HT1080 (cell line): ENCODE data around the gene CTRB1. TPM values are rescaled to one million over a fixed set of nuclear protein-coding genes. Genes with fewer than 3 reads are reported as not detected.
A peak's percentile ranks its signal among the peaks of the same experiment; 100 is the strongest.
"Not testable (repeated sequence)": the region's sequence is repeated elsewhere in the genome, so short reads cannot be mapped to it uniquely, and the experiment has no call there.

Experiments used
- DNase-seq: peaks from one replicate; pipeline ENCODE4 v3.0.0-alpha.2; 2015; ENCODE audit warnings: low read depth
- total RNA-seq: library from RNA; depleted of rRNA; stranded (reverse); fragments of >200 nt; shearing (Covaris generic); gene quantifications from 2 replicates; pipeline ENCODE4 v1.2.3, GENCODE V29; 2014

Gene CTRB1
- total RNA-seq, 1 experiment from 2014 or later, result not detected

GRCh38 chr16:75239542-75240122, 20.8 kb downstream of the CTRB1 start:
- DNase-seq, result no peak

GRCh38 chr16:75240633-75241032, 21.8 kb downstream of the CTRB1 start:
- not testable (repeated sequence) for DNase-seq

GRCh38 chr16:75241412-75241811, 22.6 kb downstream of the CTRB1 start:
- DNase-seq, result no peak

GRCh38 chr16:75241955-75242354, 23.2 kb downstream of the CTRB1 start:
- DNase-seq, result no peak

GRCh38 chr16:75242436-75243078, 23.8 kb downstream of the CTRB1 start:
- not testable (repeated sequence) for DNase-seq

- DNase-seq, result no peak
Observed at GRCh38 chr16:75243667-75244224, 25.0 kb downstream of the CTRB1 start.

GRCh38 chr16:75244225-75244809, 25.5 kb downstream of the CTRB1 start:
- peak; percentile 57 for DNase-seq

- peak; percentile 99 for DNase-seq
Observed at GRCh38 chr16:75244844-75245758, 26.3 kb downstream of the CTRB1 start.

- no peak for DNase-seq
Observed at GRCh38 chr16:75246504-75247205, 27.9 kb downstream of the CTRB1 start.

- DNase-seq, result no peak
Observed at GRCh38 chr16:75247249-75247648, 28.5 kb downstream of the CTRB1 start.

GRCh38 chr16:75248142-75248535, 29.4 kb downstream of the CTRB1 start:
- DNase-seq, result no peak

GRCh38 chr16:75248536-75249380, 30.0 kb downstream of the CTRB1 start:
- no peak for DNase-seq

- no peak for DNase-seq
Observed at GRCh38 chr16:75249441-75249840, 30.7 kb downstream of the CTRB1 start.

GRCh38 chr16:75250089-75250808, 31.5 kb downstream of the CTRB1 start:
- no peak for DNase-seq

- DNase-seq, result no peak
Observed at GRCh38 chr16:75250809-75251279, 32.1 kb downstream of the CTRB1 start.

- peak; percentile 78 for DNase-seq
Observed at GRCh38 chr16:75251280-75252048, 32.7 kb downstream of the CTRB1 start, which contains the start of gene BCAR1. Gene BCAR1, minus strand, starts transcription at chr16:75251624. Its CDS starts 142 bp downstream, at chr16:75251482.

- no peak for DNase-seq
Observed at GRCh38 chr16:75252049-75252864, 33.5 kb downstream of the CTRB1 start.
